Measurements from ENCODE around the gene KIF6.

KIF6 gene

GRCh38 chr6:39421383-39422225, 303.6 kb downstream of the KIF6 start:
- DNase-seq (ENCODE audit: low read depth in 1 of 2, low spot score in 1 of 2), result no peak

GRCh38 chr6:39420300-39421265, 304.6 kb downstream of the KIF6 start:
- no peak for DNase-seq (ENCODE audit: low read depth in 1 of 2, low spot score in 1 of 2)

GRCh38 chr6:39419607-39420006, 305.6 kb downstream of the KIF6 start:
- DNase-seq (ENCODE audit: low read depth in 1 of 2, low spot score in 1 of 2), result no peak

GRCh38 chr6:39417440-39417839, 307.8 kb downstream of the KIF6 start:
- no peak for DNase-seq (ENCODE audit: low read depth in 1 of 2, low spot score in 1 of 2)

GRCh38 chr6:39416728-39417127, 308.5 kb downstream of the KIF6 start:
- no peak for DNase-seq (ENCODE audit: low read depth in 1 of 2, low spot score in 1 of 2)

GRCh38 chr6:39416026-39416425, 309.2 kb downstream of the KIF6 start:
- no peak for DNase-seq (ENCODE audit: low read depth in 1 of 2, low spot score in 1 of 2)

- no peak for DNase-seq (ENCODE audit: low read depth in 1 of 2, low spot score in 1 of 2)
Measured at GRCh38 chr6:39415482-39415881, 309.7 kb downstream of the KIF6 start.

- DNase-seq (ENCODE audit: low read depth in 1 of 2, low spot score in 1 of 2), result no peak
Measured at GRCh38 chr6:39411465-39411864, 313.7 kb downstream of the KIF6 start.

- no peak for DNase-seq (ENCODE audit: low read depth in 1 of 2, low spot score in 1 of 2)
Measured at GRCh38 chr6:39411001-39411400, 314.2 kb downstream of the KIF6 start.

- DNase-seq (ENCODE audit: low read depth in 1 of 2, low spot score in 1 of 2), result no peak
Measured at GRCh38 chr6:39409889-39410288, 315.3 kb downstream of the KIF6 start.

GRCh38 chr6:39407446-39407993, 317.7 kb downstream of the KIF6 start:
- DNase-seq (ENCODE audit: low read depth in 1 of 2, low spot score in 1 of 2), result no peak

- DNase-seq (ENCODE audit: low read depth in 1 of 2, low spot score in 1 of 2), result no peak
Measured at GRCh38 chr6:39404312-39404711, 320.9 kb downstream of the KIF6 start.

- no peak for DNase-seq (ENCODE audit: low read depth in 1 of 2, low spot score in 1 of 2)
Measured at GRCh38 chr6:39403304-39403703, 321.9 kb downstream of the KIF6 start.

GRCh38 chr6:39402239-39402751, 322.9 kb downstream of the KIF6 start:
- no peak for DNase-seq (ENCODE audit: low read depth in 1 of 2, low spot score in 1 of 2)

- DNase-seq (ENCODE audit: low read depth in 1 of 2, low spot score in 1 of 2), result no peak
Measured at GRCh38 chr6:39401376-39401775, 323.8 kb downstream of the KIF6 start.

GRCh38 chr6:39400026-39400425, 325.2 kb downstream of the KIF6 start:
- no peak for DNase-seq (ENCODE audit: low read depth in 1 of 2, low spot score in 1 of 2)

- no peak for DNase-seq (ENCODE audit: low read depth in 1 of 2, low spot score in 1 of 2)
Measured at GRCh38 chr6:39396854-39397253, 328.4 kb downstream of the KIF6 start.

- no peak for DNase-seq (ENCODE audit: low read depth in 1 of 2, low spot score in 1 of 2)
Measured at GRCh38 chr6:39393075-39393474, 332.1 kb downstream of the KIF6 start.

GRCh38 chr6:39391182-39391581, 334.0 kb downstream of the KIF6 start:
- DNase-seq (ENCODE audit: low read depth in 1 of 2, low spot score in 1 of 2), result no peak

GRCh38 chr6:39389484-39389767, 335.8 kb downstream of the KIF6 start:
- no peak for DNase-seq (ENCODE audit: low read depth in 1 of 2, low spot score in 1 of 2)

GRCh38 chr6:39388606-39389483, 336.4 kb downstream of the KIF6 start:
- no peak for DNase-seq (ENCODE audit: low read depth in 1 of 2, low spot score in 1 of 2)
